ENCODE data around the gene FARP1. TPM values are rescaled to one million over a fixed set of nuclear protein-coding genes. Genes with fewer than 3 reads are reported as not detected.
"Not testable (repeated sequence)": the region's sequence is repeated elsewhere in the genome, so short reads cannot be mapped to it uniquely, and the experiment has no call there.

FARP1 gene
- total RNA-seq, 1 experiment from 2014 or later = 25.8 TPM

DNA sequence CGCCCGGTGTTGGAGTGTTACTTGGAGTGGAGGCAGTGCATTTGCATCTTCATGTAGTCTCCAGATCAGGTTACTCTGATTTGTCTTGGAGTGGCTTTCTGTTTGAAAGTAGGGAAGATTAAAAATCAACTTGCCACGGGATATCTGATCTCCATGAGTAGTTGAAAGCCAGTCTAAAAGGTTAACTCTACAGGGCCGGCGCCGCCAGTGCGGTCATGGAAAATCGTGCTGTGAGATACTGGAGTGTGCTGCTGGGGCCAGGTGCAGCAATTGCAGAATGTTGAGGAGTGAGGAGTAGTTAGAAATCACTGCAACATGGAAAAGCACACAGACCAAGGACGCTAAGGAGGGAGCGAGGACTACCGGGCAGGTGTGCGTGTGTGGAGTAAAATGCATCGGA is 259.0 kb downstream of the FARP1 start:
- DNase-seq = no peak
- Histone ChIP-seq H3K27me3 (ENCODE audit: control insufficient read depth, insufficient read depth, low read length) (no peaks in the 10 kb centered on the region), H3K4me3 (ENCODE audit: insufficient read depth, low read depth, low read length) (no peak overlapping the region), H3K36me3 (replicated peaks; ENCODE audit: control insufficient read depth, insufficient read depth, low read length) (peaks cover 2% of the 10 kb centered on the region; the same call in 1 of the 2 replicates)

GRCh38 chr13:98403076-98403475 is 260.2 kb downstream of the FARP1 start:
- Histone ChIP-seq H3K36me3 (replicated peaks; ENCODE audit: control insufficient read depth, insufficient read depth, low read length) (peaks cover 2% of the 10 kb centered on the region; the same call in 1 of the 2 replicates), H3K4me3 (ENCODE audit: insufficient read depth, low read depth, low read length) (no peak overlapping the region)
- no peak for DNase-seq

GRCh38 chr13:98405107-98405571 is 262.2 kb downstream of the FARP1 start:
- DNase-seq = peak; percentile 73

More at GRCh38 chr13:98403076-98403475, 260.2 kb downstream of the FARP1 start:
- H3K27me3 ChIP-seq (ENCODE audit: control insufficient read depth, insufficient read depth, low read length) = no peaks in the 10 kb centered on the region

DNA sequence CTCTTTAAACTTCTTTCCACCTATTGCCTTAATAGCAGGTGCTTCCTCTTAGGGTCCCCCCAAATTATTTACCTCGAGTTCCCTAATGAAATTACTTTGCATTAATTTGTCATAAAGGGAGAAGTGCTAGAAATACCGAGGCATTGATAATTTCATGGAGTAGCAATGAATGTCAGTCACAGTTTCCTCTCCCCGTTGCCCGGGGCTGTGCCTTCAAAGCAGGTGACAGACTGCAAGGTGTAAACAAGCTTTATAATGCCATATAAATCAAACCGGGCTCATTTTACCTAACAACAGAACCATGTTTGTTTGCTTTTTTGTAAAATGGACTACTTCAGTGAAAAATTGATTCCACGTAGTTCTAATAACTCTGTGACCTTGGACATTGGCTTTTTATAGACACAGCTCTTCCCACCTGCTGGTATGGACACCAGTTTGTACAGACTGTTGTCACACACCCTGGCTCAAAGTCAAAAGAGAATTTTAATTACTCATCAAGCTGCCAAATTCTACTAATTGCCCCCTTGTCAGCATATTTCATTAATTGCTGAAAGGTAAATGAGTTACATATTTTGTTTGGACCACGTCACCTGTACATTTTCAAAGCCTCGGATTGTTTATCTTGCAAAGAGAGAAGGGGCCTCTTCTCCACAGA is 262.9 kb downstream of the FARP1 start:
- DNase-seq = no peak
- Histone ChIP-seq H3K36me3 (replicated peaks; ENCODE audit: control insufficient read depth, insufficient read depth, low read length) (peaks cover 3% of the 10 kb centered on the region), H3K27me3 (ENCODE audit: control insufficient read depth, insufficient read depth, low read length) (no peaks in the 10 kb centered on the region), H3K4me3 (ENCODE audit: insufficient read depth, low read depth, low read length) (no peak overlapping the region)

More at GRCh38 chr13:98405107-98405571, 262.2 kb downstream of the FARP1 start:
- no peaks in the 10 kb centered on the region for H3K27me3 ChIP-seq (ENCODE audit: control insufficient read depth, insufficient read depth, low read length)
- peaks cover 3% of the 10 kb centered on the region for H3K36me3 ChIP-seq (replicated peaks; ENCODE audit: control insufficient read depth, insufficient read depth, low read length)
- H3K4me3 ChIP-seq (ENCODE audit: insufficient read depth, low read depth, low read length) = no peak overlapping the region

GRCh38 chr13:98406427-98406826 is 263.5 kb downstream of the FARP1 start:
- H3K36me3 ChIP-seq (replicated peaks; ENCODE audit: control insufficient read depth, insufficient read depth, low read length) = peaks cover 3% of the 10 kb centered on the region
- no peak for DNase-seq
- H3K4me3 ChIP-seq (ENCODE audit: insufficient read depth, low read depth, low read length) = no peak overlapping the region
- no peaks in the 10 kb centered on the region for H3K27me3 ChIP-seq (ENCODE audit: control insufficient read depth, insufficient read depth, low read length)

DNA sequence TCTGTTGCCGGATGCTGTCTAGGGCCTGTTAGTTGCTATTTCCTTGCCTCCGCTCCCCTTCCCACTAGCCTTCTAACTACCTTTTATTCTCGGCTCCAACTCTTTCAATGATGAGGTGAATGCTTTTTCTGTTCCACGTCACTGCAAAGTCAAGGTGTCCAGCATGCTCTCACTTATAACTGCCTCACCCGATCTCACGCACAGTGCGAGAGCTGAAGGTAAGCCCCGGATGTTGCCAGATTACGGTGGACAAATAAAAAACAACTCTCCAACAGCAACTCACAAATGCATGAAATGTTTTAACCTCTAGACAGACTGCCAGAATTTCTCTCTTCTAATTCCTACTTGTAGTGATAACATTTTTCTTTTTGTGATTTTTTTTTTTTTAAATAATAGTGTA is 264.1 kb downstream of the FARP1 start:
- H3K36me3 ChIP-seq (replicated peaks; ENCODE audit: control insufficient read depth, insufficient read depth, low read length) = peaks cover 3% of the 10 kb centered on the region
- no peaks in the 10 kb centered on the region for H3K27me3 ChIP-seq (ENCODE audit: control insufficient read depth, insufficient read depth, low read length)
- no peak overlapping the region for H3K4me3 ChIP-seq (ENCODE audit: insufficient read depth, low read depth, low read length)
- DNase-seq = no peak

- no peak for DNase-seq
- H3K36me3 ChIP-seq (replicated peaks; ENCODE audit: control insufficient read depth, insufficient read depth, low read length) = peaks cover 3% of the 10 kb centered on the region
- H3K4me3 ChIP-seq (ENCODE audit: insufficient read depth, low read depth, low read length) = no peak overlapping the region
- no peaks in the 10 kb centered on the region for H3K27me3 ChIP-seq (ENCODE audit: control insufficient read depth, insufficient read depth, low read length)
These were observed 264.7 kb downstream of the FARP1 start for GRCh38 chr13:98407575-98407974.

- peaks cover 1% of the 10 kb centered on the region for H3K36me3 ChIP-seq (replicated peaks; ENCODE audit: control insufficient read depth, insufficient read depth, low read length)
- DNase-seq = no peak
- H3K27me3 ChIP-seq (ENCODE audit: control insufficient read depth, insufficient read depth, low read length) = no peaks in the 10 kb centered on the region
- H3K4me3 ChIP-seq (ENCODE audit: insufficient read depth, low read depth, low read length) = no peak overlapping the region
These were observed 266.4 kb downstream of the FARP1 start for GRCh38 chr13:98409281-98409680.

DNA sequence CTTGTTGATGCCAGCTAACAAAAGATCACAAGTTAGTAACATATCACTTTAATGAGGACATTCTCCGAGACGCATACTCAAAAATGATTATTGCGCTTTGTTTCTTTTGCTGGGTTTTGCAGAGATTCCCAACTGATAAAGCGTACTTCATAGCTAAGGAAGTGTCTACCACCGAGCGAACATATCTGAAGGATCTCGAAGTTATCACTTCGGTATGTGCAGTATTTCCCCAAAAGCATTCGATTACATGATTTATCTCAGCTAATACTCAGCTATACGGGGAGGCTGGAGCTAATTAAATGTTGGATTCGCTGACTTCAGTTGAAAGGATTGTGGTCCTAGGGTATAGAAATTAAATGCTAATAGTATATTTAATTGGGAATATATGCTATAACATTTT is 267.7 kb downstream of the FARP1 start:
- H3K27me3 ChIP-seq (ENCODE audit: control insufficient read depth, insufficient read depth, low read length) = no peaks in the 10 kb centered on the region
- H3K4me3 ChIP-seq (ENCODE audit: insufficient read depth, low read depth, low read length) = no peak overlapping the region
- peaks cover 2% of the 10 kb centered on the region for H3K36me3 ChIP-seq (replicated peaks; ENCODE audit: control insufficient read depth, insufficient read depth, low read length)
- DNase-seq = no peak

DNA sequence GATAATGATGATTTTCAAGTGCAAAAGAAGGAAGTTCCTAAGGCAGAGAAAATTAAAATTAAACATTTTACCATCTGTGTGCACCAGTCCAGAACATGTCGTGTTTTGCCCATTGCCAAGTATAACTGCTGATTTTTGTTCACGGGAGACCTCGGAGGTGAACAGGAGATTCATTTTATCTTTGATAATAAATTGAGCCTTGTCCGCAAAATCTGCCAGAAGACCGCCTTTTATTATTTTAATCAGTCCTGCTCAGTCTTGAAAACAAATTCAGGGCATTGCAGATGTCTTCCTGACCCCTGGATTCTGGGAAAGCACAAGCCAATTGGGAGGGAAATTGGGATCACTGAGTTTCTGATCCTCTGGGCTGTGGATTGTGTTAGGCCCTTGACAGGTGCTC is 268.1 kb downstream of the FARP1 start:
- no peaks in the 10 kb centered on the region for H3K27me3 ChIP-seq (ENCODE audit: control insufficient read depth, insufficient read depth, low read length)
- H3K4me3 ChIP-seq (ENCODE audit: insufficient read depth, low read depth, low read length) = no peak overlapping the region
- peaks cover 2% of the 10 kb centered on the region for H3K36me3 ChIP-seq (replicated peaks; ENCODE audit: control insufficient read depth, insufficient read depth, low read length)
- no peak for DNase-seq

GRCh38 chr13:98411617-98412265 is 268.8 kb downstream of the FARP1 start:
- Histone ChIP-seq H3K27me3 (ENCODE audit: control insufficient read depth, insufficient read depth, low read length) (no peaks in the 10 kb centered on the region), H3K4me3 (ENCODE audit: insufficient read depth, low read depth, low read length) (no peak overlapping the region), H3K36me3 (replicated peaks; ENCODE audit: control insufficient read depth, insufficient read depth, low read length) (peaks cover 2% of the 10 kb centered on the region)
- no peak for DNase-seq

DNA sequence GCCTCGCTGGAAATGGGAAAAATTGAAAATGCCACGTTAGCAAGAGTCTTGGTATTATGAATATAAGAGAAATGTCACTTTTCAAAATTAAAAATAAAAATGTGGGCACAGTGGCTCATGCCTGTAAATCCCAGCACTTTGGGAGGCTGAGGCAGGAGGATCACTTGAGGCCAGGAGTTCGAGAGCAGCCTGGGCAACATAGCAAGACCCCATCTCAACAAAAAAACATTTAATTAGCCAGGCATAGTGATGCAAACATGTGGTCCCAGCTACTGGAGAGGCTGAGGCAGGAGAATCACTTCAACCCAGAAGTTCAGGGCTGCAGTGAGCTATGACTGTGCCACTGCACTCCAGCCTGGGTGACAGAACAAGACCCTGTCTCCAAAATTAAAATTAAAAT is 270.4 kb downstream of the FARP1 start:
- not testable (repeated sequence) for H3K36me3 ChIP-seq (replicated peaks; ENCODE audit: control insufficient read depth, insufficient read depth, low read length); H3K27me3 ChIP-seq (ENCODE audit: control insufficient read depth, insufficient read depth, low read length); H3K4me3 ChIP-seq (ENCODE audit: insufficient read depth, low read depth, low read length); DNase-seq

- no peak for DNase-seq
- Histone ChIP-seq H3K36me3 (replicated peaks; ENCODE audit: control insufficient read depth, insufficient read depth, low read length) (peaks cover 2% of the 10 kb centered on the region), H3K4me3 (ENCODE audit: insufficient read depth, low read depth, low read length) (no peak overlapping the region), H3K27me3 (ENCODE audit: control insufficient read depth, insufficient read depth, low read length) (no peaks in the 10 kb centered on the region)
These were observed 270.9 kb downstream of the FARP1 start for GRCh38 chr13:98413796-98414195.

GRCh38 chr13:98415326-98416070 is 272.6 kb downstream of the FARP1 start:
- no peak for DNase-seq
- H3K36me3 ChIP-seq (replicated peaks; ENCODE audit: control insufficient read depth, insufficient read depth, low read length) = peaks cover 1% of the 10 kb centered on the region
- no peaks in the 10 kb centered on the region for H3K27me3 ChIP-seq (ENCODE audit: control insufficient read depth, insufficient read depth, low read length)
- H3K4me3 ChIP-seq (ENCODE audit: insufficient read depth, low read depth, low read length) = no peak overlapping the region

- no peak overlapping the region for H3K4me3 ChIP-seq (ENCODE audit: insufficient read depth, low read depth, low read length)
- DNase-seq = no peak
- H3K27me3 ChIP-seq (ENCODE audit: control insufficient read depth, insufficient read depth, low read length) = no peaks in the 10 kb centered on the region
- H3K36me3 ChIP-seq (replicated peaks; ENCODE audit: control insufficient read depth, insufficient read depth, low read length) = peaks cover 1% of the 10 kb centered on the region
These were observed 273.5 kb downstream of the FARP1 start for GRCh38 chr13:98416408-98416807.

Data from H7 (cell line).